Measurements from ENCODE around the gene LRIG3.
"Not testable (repeated sequence)": the region's sequence is repeated elsewhere in the genome, so short reads cannot be mapped to it uniquely, and the experiment has no call there.

Gene LRIG3

DNA sequence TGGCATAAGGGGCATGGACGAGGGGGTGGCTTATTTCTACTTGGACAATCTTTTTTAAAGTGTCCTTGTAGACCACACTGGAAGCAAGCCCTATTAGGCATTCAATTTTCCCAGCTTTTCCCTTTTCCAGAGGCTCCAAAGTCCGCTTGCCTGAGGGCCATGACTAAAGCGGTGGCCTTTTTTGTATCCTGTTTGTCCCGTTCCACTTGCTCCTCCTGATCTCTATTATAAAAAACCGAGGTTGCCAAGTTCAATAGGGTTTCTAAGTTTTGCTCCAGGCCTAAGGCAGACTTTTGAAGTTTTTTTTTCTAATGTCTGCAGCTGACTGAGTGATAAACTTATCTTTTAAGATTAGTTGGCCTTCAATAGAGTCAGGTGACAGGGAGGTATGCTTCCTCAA is 64.7 kb downstream of the LRIG3 start:
- not testable (repeated sequence) for DNase-seq (ENCODE audit: low read depth, low spot score)

DNA sequence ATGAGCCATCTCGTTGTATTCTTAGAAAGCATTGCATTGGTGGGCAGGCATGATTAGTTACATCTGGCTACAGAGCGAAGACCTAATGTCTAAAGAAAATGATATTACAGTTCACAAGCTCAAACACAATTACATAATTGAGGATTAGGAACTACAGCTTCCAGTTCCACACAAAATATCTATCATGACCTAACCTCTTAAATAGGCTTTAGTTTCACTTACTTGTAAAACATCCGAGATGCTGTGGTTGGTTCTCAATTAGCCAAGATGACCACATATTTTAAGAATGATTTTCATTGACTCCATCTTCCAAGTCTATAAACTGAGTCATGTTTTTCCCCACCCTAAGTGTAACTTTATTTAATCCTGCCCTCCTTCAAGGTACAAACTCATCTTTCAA is 69.5 kb downstream of the LRIG3 start:
- DNase-seq (ENCODE audit: low read depth, low spot score), result no peak

DNA sequence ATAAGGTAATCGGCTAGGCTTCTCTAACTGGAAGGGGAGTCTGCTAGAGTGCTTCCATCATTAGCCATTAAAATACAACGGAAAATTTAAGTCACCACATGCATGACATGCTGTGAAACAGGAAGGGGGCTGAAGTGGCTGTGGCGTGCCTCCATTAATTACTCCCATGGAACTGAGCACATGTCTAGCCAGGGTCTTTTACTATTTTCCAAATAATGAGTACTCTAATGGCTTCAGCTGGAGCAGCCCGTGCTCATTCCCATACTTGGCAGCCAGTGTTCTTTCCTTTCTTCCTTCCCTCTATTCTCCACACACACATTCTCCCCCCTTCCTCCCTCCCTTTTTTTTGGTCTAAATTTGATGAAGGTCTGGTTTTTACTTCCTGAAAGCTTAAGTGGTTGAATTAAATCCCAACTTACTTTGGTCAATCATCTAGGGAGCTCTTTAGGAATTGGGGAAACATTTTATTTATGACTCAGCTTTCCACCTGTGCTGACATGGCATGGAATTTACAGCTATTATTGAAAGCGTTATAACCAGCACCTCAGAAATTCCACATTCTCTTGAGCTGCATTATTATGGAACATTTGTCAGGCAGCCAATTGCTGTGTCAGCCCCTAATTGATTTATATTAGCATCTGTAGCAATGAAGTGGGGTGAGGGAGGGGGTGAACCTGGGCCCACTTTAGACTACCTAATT is 72.3 kb downstream of the LRIG3 start:
- DNase-seq (ENCODE audit: low read depth, low spot score), result no peak

DNA sequence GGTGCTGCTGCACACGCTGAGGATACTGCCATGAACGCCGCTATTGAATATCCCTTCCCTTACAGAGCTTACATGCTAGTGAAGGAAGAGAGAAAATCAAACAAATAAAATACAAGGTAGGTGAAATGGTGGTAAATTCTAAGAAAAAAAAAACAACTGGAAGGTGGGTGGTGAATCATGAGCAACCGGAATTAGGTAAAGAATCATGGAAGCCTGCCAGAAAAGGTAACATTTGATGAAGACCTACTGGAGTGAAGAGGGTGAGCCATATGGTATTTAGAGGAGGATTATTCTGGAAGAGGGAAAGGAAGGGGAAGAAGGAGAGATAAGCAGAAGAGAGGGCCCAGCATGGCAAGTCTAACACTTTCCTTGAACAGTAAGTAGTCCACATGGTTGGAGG is 76.1 kb downstream of the LRIG3 start:
- DNase-seq (ENCODE audit: low read depth, low spot score), result no peak

DNA sequence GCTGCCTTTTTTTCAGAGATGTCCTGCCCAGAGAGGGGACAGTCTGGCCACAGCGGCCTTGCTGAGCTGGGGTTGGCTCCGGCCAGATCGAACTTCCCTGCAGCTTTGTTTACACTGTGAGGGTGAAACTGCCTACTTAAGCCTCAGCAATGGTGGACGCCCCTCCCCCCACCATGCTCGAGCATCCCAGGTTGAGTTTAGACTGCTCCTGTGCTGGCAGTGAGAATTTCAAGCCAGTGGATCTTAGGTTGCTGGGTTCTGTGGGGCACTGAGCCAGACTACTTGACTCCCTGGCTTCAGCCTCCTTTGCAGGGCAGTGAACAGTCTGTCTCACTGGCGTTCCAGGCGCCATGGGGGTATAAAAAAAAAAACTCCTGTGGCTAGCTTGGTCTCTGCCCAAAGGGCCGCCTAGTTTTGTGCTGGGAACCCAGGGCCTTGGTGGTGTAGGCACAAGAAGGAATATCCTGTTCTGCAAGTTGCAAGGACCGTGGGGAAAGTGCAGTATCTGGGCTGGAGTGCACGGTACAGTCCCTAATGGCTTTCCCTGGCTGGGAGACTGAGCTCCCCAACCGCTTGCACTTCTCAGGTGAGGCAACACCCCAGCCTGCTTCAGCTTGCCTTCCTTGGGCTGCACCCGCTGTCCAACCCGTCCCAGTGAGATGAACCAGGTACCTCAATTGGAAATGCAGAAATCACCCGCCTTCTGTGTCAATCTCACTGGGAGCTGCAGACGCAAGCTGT is 79.1 kb downstream of the LRIG3 start:
- DNase-seq (ENCODE audit: low read depth, low spot score), result no peak

DNA sequence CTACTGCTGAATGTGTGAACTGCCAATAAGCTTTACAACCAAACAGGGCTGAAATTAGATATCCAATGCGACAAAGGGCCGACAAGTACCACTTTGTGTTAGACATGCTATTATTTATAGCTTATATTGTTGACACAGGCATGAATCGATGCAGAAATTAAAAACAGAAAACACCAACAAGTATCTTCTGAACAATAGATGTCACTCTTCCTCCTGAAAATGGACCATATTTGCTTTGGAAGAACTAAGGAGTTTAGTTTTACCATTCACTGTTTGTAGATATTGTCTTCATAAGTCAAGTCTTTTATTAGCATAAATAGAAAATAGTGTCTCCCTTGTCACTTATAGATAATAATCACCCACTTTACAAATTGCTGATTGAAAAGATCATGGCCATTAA is 86.5 kb downstream of the LRIG3 start:
- DNase-seq (ENCODE audit: low read depth, low spot score), result no peak

DNA sequence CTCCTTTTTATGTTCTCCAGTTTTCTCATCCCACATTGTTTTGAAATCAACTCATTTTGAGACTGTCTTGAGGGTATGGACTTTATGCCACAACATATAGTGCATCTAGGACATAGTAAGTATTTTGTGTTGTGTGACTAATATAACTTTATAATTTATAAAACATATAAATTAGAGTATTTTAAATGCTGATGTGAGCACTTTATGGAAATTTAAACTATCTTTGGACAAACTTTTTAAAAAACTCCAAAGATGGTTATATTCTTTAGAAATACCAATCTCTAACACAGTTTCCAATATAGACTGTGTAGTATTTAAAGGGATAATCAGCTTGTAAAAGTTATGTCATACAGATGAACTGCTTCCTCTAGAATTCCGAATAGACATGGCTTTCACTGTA is 87.4 kb downstream of the LRIG3 start:
- DNase-seq (ENCODE audit: low read depth, low spot score), result no peak

All from activated naive CD8-positive, alpha-beta T cell treated with anti-CD3 and anti-CD28 coated beads, Interleukin-2, amount 50 U/mL, for 16 hours (primary cell).